Activated naive CD4-positive, alpha-beta T cell treated with anti-CD3 and anti-CD28 coated beads for 36 hours (primary cell): Measurements from ENCODE around the gene LZTS3. TPM values are rescaled to one million over a fixed set of nuclear protein-coding genes. Genes with fewer than 3 reads are reported as not detected.

Source experiments
- CTCF ChIA-PET: fragments of 350-600 bp; sonication (Branson Sonifier 250); formaldehyde crosslinking; loops from one replicate; lab custom pipeline; 2021; ENCODE audit warnings: antibody characterized with exemption; lab: Charles Lee
- DNase-seq: peaks from one replicate; pipeline ENCODE4 v3.0.0-alpha.2; 2020
- H3K27ac Mint-ChIP-seq: one replicate; pipeline ENCODE4 v1.8.0; 2021; ENCODE audit warnings: mild to moderate bottlenecking, mixed read lengths
- H3K27me3 Mint-ChIP-seq: one replicate; pipeline ENCODE4 v1.8.0; 2021; ENCODE audit warnings: low read depth, mixed read lengths
- H3K36me3 Mint-ChIP-seq: one replicate; pipeline ENCODE4 v1.8.0; 2021; ENCODE audit warnings: low read depth, mixed read lengths
- H3K4me1 Mint-ChIP-seq: one replicate; pipeline ENCODE4 v1.8.0; 2021; ENCODE audit warnings: low read depth, mixed read lengths
- H3K4me3 Mint-ChIP-seq: one replicate; pipeline ENCODE4 v1.8.0; 2021; ENCODE audit warnings: mild to moderate bottlenecking, moderate library complexity, mixed read lengths
- H3K9me3 Mint-ChIP-seq: one replicate; pipeline ENCODE4 v1.8.0; 2021; ENCODE audit warnings: mixed read lengths
- intact Hi-C: fragments of 100-400 bp; cut with micrococcal nuclease; formaldehyde crosslinking; loops from one replicate; pipeline ENCODE4 v1.15.1; 2023
- total RNA-seq, 2 experiments: library from RNA; stranded (reverse); gene quantifications; one replicate each; pipeline ENCODE4 v1.2.3, GENCODE V29; 2021

Gene LZTS3
- total RNA-seq, 2 experiments from 2014 or later, result 1.2 to 1.4 TPM

GRCh38 chr20:3203315-3204123 lies 30.2 kb upstream of the LZTS3 start:
- Mint-ChIP-seq H3K4me1 (peaks cover 13% of the 10 kb centered on the region), H3K4me3 (peak overlapping the region; percentile 97), H3K27me3 (no peaks in the 10 kb centered on the region), H3K27ac (peak overlapping the region; percentile 97), H3K9me3 (no peaks in the 10 kb centered on the region), H3K36me3 (peaks cover 26% of the 10 kb centered on the region)
- DNase-seq, result peak; percentile 42
- intact Hi-C loops, result loop anchor here (1.0 to 5.0 kb wide), 6 partner anchors 29 to 331 kb away; partner anchors contain the start of genes FASTKD5, MRPS26, OXT and PTPRA
- CTCF ChIA-PET, result interaction anchor here (0.6 to 1.2 kb wide), 6 partner anchors 15 to 150 kb away, joined by 3 to 6 read pairs (median 4); no protein-coding TSS in a partner anchor

- Mint-ChIP-seq H3K9me3 (no peaks in the 10 kb centered on the region), H3K27me3 (no peaks in the 10 kb centered on the region), H3K4me3 (peak overlapping the region; percentile 97), H3K4me1 (peaks cover 13% of the 10 kb centered on the region), H3K36me3 (peaks cover 26% of the 10 kb centered on the region), H3K27ac (no peak overlapping the region)
- intact Hi-C loops, result loop anchor here (5.0 kb wide), 3 partner anchors 131 to 331 kb away; partner anchors contain the start of genes MRPS26, OXT and PTPRA
- CTCF ChIA-PET, result interaction anchor here (0.6 to 0.8 kb wide), 2 partner anchors 111 to 150 kb away, joined by 3 to 6 read pairs; no protein-coding TSS in a partner anchor
- no peak for DNase-seq
Observed at GRCh38 chr20:3202965-3203314, 29.6 kb upstream of the LZTS3 start.

- peak; percentile 14 for DNase-seq
- peaks cover 43% of the 10 kb centered on the region for H3K36me3 Mint-ChIP-seq
- peaks cover 22% of the 10 kb centered on the region for H3K4me1 Mint-ChIP-seq
- intact Hi-C loops, result loop anchor here (1.0 to 5.0 kb wide), 4 partner anchors 82 to 328 kb away; partner anchors contain the start of genes MRPS26, OXT and PTPRA
- no peak overlapping the region for H3K4me3 Mint-ChIP-seq
- no peak overlapping the region for H3K27ac Mint-ChIP-seq
- CTCF ChIA-PET, result interaction anchor here (1.1 kb wide), 1 partner anchor 146 kb away, joined by 5 read pairs; no protein-coding TSS in a partner anchor
- H3K9me3 Mint-ChIP-seq, result no peaks in the 10 kb centered on the region
- H3K27me3 Mint-ChIP-seq, result no peaks in the 10 kb centered on the region
Observed at GRCh38 chr20:3199976-3200755, 26.8 kb upstream of the LZTS3 start.

GRCh38 chr20:3199206-3199605 lies 25.9 kb upstream of the LZTS3 start:
- CTCF ChIA-PET, result interaction anchor here (0.6 to 0.7 kb wide), 2 partner anchors 20 to 364 kb away, joined by 3 to 4 read pairs; no protein-coding TSS in a partner anchor
- peaks cover 21% of the 10 kb centered on the region for H3K4me1 Mint-ChIP-seq
- no peak overlapping the region for H3K27ac Mint-ChIP-seq

GRCh38 chr20:3195590-3196237 lies 22.4 kb upstream of the LZTS3 start:
- Mint-ChIP-seq H3K9me3 (no peaks in the 10 kb centered on the region), H3K27me3 (no peaks in the 10 kb centered on the region), H3K4me1 (peaks cover 10% of the 10 kb centered on the region), H3K36me3 (peaks cover 50% of the 10 kb centered on the region), H3K4me3 (no peak overlapping the region), H3K27ac (peak overlapping the region; percentile 67)
- DNase-seq, result no peak
- intact Hi-C loops, result no loop called here
- CTCF ChIA-PET, result interaction anchor here (0.6 kb wide), 1 partner anchor 82 kb away, joined by 3 read pairs; no protein-coding TSS in a partner anchor

More at GRCh38 chr20:3199206-3199605, 25.9 kb upstream of the LZTS3 start:
- Mint-ChIP-seq H3K9me3 (no peaks in the 10 kb centered on the region), H3K4me3 (no peak overlapping the region), H3K27me3 (no peaks in the 10 kb centered on the region), H3K36me3 (peaks cover 44% of the 10 kb centered on the region)
- no peak for DNase-seq
- intact Hi-C loops, result no loop called here

- no peak for DNase-seq
- no peak overlapping the region for H3K27ac Mint-ChIP-seq
- no peak overlapping the region for H3K4me3 Mint-ChIP-seq
- H3K36me3 Mint-ChIP-seq, result peaks cover 44% of the 10 kb centered on the region
- no peaks in the 10 kb centered on the region for H3K9me3 Mint-ChIP-seq
- CTCF ChIA-PET, result interaction anchor here (0.6 kb wide), 1 partner anchor 81 kb away, joined by 3 read pairs; no protein-coding TSS in a partner anchor
- intact Hi-C loops, result no loop called here
- no peaks in the 10 kb centered on the region for H3K27me3 Mint-ChIP-seq
- H3K4me1 Mint-ChIP-seq, result peaks cover 10% of the 10 kb centered on the region
Observed at GRCh38 chr20:3194617-3195280, 21.4 kb upstream of the LZTS3 start.

- no peak for DNase-seq
Observed at GRCh38 chr20:3193806-3194616, 20.7 kb upstream of the LZTS3 start.

GRCh38 chr20:3192226-3193015 lies 19.1 kb upstream of the LZTS3 start:
- no peaks in the 10 kb centered on the region for H3K9me3 Mint-ChIP-seq
- H3K27ac Mint-ChIP-seq, result peak overlapping the region; percentile 17
- H3K4me1 Mint-ChIP-seq, result peaks cover 10% of the 10 kb centered on the region
- CTCF ChIA-PET, result interaction anchor here (0.6 kb wide), 1 partner anchor 139 kb away, joined by 4 read pairs; no protein-coding TSS in a partner anchor
- peaks cover 32% of the 10 kb centered on the region for H3K36me3 Mint-ChIP-seq
- intact Hi-C loops, result no loop called here
- no peak for DNase-seq
- no peaks in the 10 kb centered on the region for H3K27me3 Mint-ChIP-seq
- H3K4me3 Mint-ChIP-seq, result no peak overlapping the region

More at GRCh38 chr20:3193806-3194616, 20.7 kb upstream of the LZTS3 start:
- intact Hi-C loops, result no loop called here
- Mint-ChIP-seq H3K36me3 (peaks cover 37% of the 10 kb centered on the region), H3K4me3 (no peak overlapping the region), H3K9me3 (no peaks in the 10 kb centered on the region), H3K4me1 (peaks cover 10% of the 10 kb centered on the region), H3K27me3 (no peaks in the 10 kb centered on the region), H3K27ac (no peak overlapping the region)
- CTCF ChIA-PET, result no interaction called here

GRCh38 chr20:3190681-3191111 lies 17.3 kb upstream of the LZTS3 start:
- no peak for DNase-seq
- Mint-ChIP-seq H3K9me3 (no peaks in the 10 kb centered on the region), H3K27ac (peak overlapping the region; percentile 46), H3K4me3 (no peak overlapping the region), H3K36me3 (peaks cover 25% of the 10 kb centered on the region), H3K4me1 (peaks cover 6% of the 10 kb centered on the region), H3K27me3 (no peaks in the 10 kb centered on the region)
- intact Hi-C loops, result no loop called here
- CTCF ChIA-PET, result no interaction called here

GRCh38 chr20:3189561-3190131 lies 16.3 kb upstream of the LZTS3 start:
- Mint-ChIP-seq H3K36me3 (peaks cover 19% of the 10 kb centered on the region), H3K9me3 (no peaks in the 10 kb centered on the region), H3K4me1 (no peaks in the 10 kb centered on the region), H3K4me3 (no peak overlapping the region), H3K27me3 (no peaks in the 10 kb centered on the region), H3K27ac (peak overlapping the region; percentile 37)
- intact Hi-C loops, result no loop called here
- DNase-seq, result no peak
- CTCF ChIA-PET, result no interaction called here
